CD4-positive, CD25-positive, alpha-beta regulatory T cell (primary cell): ENCODE results near the gene GFOD1. TPM values are rescaled to one million over a fixed set of nuclear protein-coding genes. Genes with fewer than 3 reads are reported as not detected.

Source experiments
- ATAC-seq, 2 donors: fragments of 150-1000 bp; cut with Tn5 transposase; one replicate each; pipeline ENCODE4 v1.10.0; 2021; ENCODE audit warnings: low read depth in 2 of 2, moderate number of reproducible peaks in 2 of 2, moderate library complexity in 1 of 2
- DNase-seq, 3 donors: peaks; one replicate each; pipeline versions ENCODE4 v3.0.0 to v3.0.0-alpha.2; 2012 to 2022; ENCODE audit warnings: mixed read lengths in 1 of 3
- H3K27ac ChIP-seq: one replicate; pipeline ENCODE4 v1.7.0; 2013; ENCODE audit warnings: mild to moderate bottlenecking, low read length; ENCODE audit not compliant: insufficient read depth, poor library complexity, severe bottlenecking
- H3K27me3 ChIP-seq: one replicate; pipeline ENCODE4 v1.7.0; 2013; ENCODE audit warnings: low read length; ENCODE audit not compliant: control insufficient read depth, insufficient read depth
- H3K36me3 ChIP-seq: one replicate; pipeline ENCODE4 v1.7.0; 2013; ENCODE audit warnings: mild to moderate bottlenecking, low read length, moderate library complexity; ENCODE audit not compliant: control insufficient read depth, insufficient read depth
- H3K4me1 ChIP-seq: 2 replicates; pipeline ENCODE4 v1.7.0; 2013; ENCODE audit warnings: mild to moderate bottlenecking, low read length; ENCODE audit not compliant: insufficient read depth, control insufficient read depth, poor library complexity, severe bottlenecking
- H3K4me3 ChIP-seq: one replicate; pipeline ENCODE4 v1.7.0; 2013; ENCODE audit warnings: low read depth, mild to moderate bottlenecking, low read length, moderate library complexity
- H3K9me3 ChIP-seq, 2 experiments: 1 replicate in 1 of 2; 2 replicates in 1 of 2; pipeline ENCODE4 v1.7.0; 2013; ENCODE audit warnings: low read length in 2 of 2, mild to moderate bottlenecking in 1 of 2, moderate library complexity in 1 of 2; ENCODE audit not compliant: control insufficient read depth in 2 of 2
- H3K27ac Mint-ChIP-seq, 3 donors: one replicate each; pipeline ENCODE4 v1.8.0; 2020 to 2022; ENCODE audit warnings: mild to moderate bottlenecking in 3 of 3, mixed read lengths in 3 of 3, moderate library complexity in 2 of 3
- H3K27me3 Mint-ChIP-seq: one replicate; pipeline ENCODE4 v1.8.0; 2022; ENCODE audit warnings: mild to moderate bottlenecking, mixed read lengths
- H3K36me3 Mint-ChIP-seq: one replicate; pipeline ENCODE4 v1.8.0; 2020; ENCODE audit warnings: mixed read lengths
- H3K4me1 Mint-ChIP-seq, 4 donors: one replicate each; pipeline ENCODE4 v1.8.0; 2020 to 2022; ENCODE audit warnings: mixed read lengths in 4 of 4, mild to moderate bottlenecking in 1 of 4
- H3K4me3 Mint-ChIP-seq, 4 donors: one replicate each; pipeline ENCODE4 v1.8.0; 2020 to 2022; ENCODE audit warnings: mild to moderate bottlenecking in 4 of 4, mixed read lengths in 4 of 4, moderate library complexity in 3 of 4
- H3K9me3 Mint-ChIP-seq, 7 donors: one replicate each; pipeline ENCODE4 v1.8.0; 2020 to 2022; ENCODE audit warnings: mixed read lengths in 7 of 7, mild to moderate bottlenecking in 3 of 7, moderate library complexity in 2 of 7
- polyA plus RNA-seq, 4 donors: library from polyadenylated mRNA; unstranded; fragments of 300-500 nt; fragmentation: Illumina TruSeq; gene quantifications; one replicate each; pipeline ENCODE4 v1.2.3, GENCODE V29; 2021
- total RNA-seq: library from RNA; stranded (reverse); gene quantifications from one replicate; pipeline ENCODE4 v1.2.3, GENCODE V29; 2022

Gene GFOD1
- total and polyA plus RNA-seq, 5 donors from 2014 or later: 0.06 to 1.8 (median 0.17) TPM

DNA sequence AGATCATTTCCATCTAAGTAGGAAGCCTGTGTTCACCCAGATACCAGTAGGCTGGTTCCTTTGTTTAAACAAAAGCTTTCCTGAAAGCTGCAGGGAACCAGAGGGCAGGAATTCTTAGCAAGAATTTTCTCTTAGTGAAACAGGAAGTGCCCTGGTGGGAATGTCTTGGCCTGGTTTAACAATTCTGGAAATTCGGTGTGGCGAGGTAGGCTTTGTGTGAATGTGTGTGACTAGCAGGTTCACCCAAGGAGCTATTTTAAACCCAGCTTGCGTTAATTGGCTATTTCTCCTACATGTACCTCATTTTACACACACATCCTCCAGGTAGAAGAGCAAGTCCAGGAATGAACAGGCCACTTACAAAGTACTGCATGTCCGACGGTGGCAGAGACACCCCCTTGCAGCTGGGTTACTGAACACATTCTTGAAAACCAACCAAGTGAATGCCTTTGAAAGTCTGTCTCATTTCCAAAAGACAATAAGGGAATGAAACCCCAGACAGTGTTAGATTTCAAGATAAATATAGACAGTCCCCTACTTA, 64.6 kb downstream of the GFOD1 start:
- Mint-ChIP-seq H3K4me1 (peaks cover 0 to 24% (median 9%) of the 10 kb centered on the region in 4 donors), H3K27ac (no peak overlapping the region), H3K4me3 (no peak overlapping the region), H3K9me3 (no peaks in the 10 kb centered on the region), H3K27me3 (peaks cover 25% of the 10 kb centered on the region), H3K36me3 (no peaks in the 10 kb centered on the region)
- DNase-seq (no peak), ATAC-seq (no peak)
- peaks cover 5% of the 10 kb centered on the region for H3K4me1 ChIP-seq
- H3K36me3 ChIP-seq: no peaks in the 10 kb centered on the region
- H3K9me3 ChIP-seq: no peaks in the 10 kb centered on the region
- no peak overlapping the region for H3K27ac ChIP-seq
- peaks cover 2% of the 10 kb centered on the region for H3K27me3 ChIP-seq
- H3K4me3 ChIP-seq: no peak overlapping the region

DNA sequence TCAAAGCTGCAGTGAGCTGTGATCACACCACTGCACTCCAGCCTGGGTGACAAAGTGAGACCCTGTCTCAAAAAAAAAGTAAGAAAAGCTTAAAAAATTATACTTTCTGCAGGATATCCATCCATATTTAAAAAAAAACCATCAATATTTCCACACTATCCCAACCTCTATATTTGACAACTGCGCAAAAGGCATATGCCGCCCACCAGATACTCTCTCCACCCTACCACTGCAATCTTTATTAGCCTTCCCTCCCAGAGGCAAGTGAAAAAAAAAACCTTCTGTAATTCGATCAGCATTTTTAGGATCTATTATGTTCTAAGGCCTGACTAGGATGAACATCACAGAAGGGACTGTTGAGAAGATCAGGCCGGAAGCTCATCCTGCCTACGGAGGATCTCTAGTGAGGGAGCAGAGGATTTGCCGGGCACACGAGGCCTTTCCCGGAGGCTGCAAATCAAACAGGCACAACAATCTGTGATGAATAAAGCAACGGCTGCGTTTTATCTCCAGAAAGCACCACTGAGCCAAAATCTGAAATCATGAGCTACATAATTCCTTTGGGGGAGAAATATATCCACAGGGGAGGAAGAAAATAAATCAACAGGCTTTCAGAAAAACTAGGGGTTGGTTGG, 65.9 kb downstream of the GFOD1 start:
- Histone ChIP-seq H3K27me3 (peaks cover 2% of the 10 kb centered on the region), H3K4me3 (no peak overlapping the region), H3K27ac (no peak overlapping the region), H3K4me1 (no peaks in the 10 kb centered on the region), H3K9me3 (no peaks in the 10 kb centered on the region), H3K36me3 (no peaks in the 10 kb centered on the region)
- ATAC-seq (no peak), DNase-seq (no peak)
- Mint-ChIP-seq H3K9me3 (no peaks in the 10 kb centered on the region), H3K36me3 (no peaks in the 10 kb centered on the region), H3K4me3 (no peak overlapping the region), H3K4me1 (peaks cover 0 to 15% (median 6%) of the 10 kb centered on the region in 4 donors), H3K27me3 (peaks cover 25% of the 10 kb centered on the region), H3K27ac (no peak overlapping the region)

DNA sequence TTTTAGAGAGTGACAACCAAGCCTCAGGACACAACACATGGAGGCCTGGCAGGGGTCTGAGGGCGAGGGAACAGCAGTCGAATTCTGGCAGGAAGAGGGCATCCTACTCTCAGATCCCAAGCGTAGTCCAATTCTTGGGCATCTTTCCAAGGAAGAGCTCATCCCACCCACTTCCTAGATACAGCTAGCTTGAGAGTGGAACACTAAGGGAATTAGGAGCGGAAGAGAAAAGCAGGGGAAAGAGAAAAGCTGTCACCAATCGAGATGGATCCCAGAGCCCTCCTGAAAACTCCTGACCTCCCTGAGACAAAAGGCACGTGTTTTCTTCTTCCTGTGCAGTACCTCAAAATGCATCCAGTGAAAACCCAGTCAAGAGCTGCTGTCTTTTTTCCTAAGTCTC, 67.1 kb downstream of the GFOD1 start:
- Mint-ChIP-seq H3K36me3 (no peaks in the 10 kb centered on the region), H3K9me3 (peaks cover 0 to 2% (median 0%) of the 10 kb centered on the region in 7 donors), H3K4me1 (peaks cover 0 to 14% (median 6%) of the 10 kb centered on the region in 4 donors), H3K27ac (no peak overlapping the region), H3K4me3 (peak overlapping the region in 1 of 4 donors; percentile 40), H3K27me3 (peaks cover 20% of the 10 kb centered on the region)
- DNase-seq (no peak), ATAC-seq (no peak)
- H3K4me3 ChIP-seq: no peak overlapping the region
- H3K36me3 ChIP-seq: no peaks in the 10 kb centered on the region
- H3K4me1 ChIP-seq: no peaks in the 10 kb centered on the region
- no peaks in the 10 kb centered on the region for H3K9me3 ChIP-seq
- H3K27me3 ChIP-seq: peaks cover 2% of the 10 kb centered on the region
- no peak overlapping the region for H3K27ac ChIP-seq

DNA sequence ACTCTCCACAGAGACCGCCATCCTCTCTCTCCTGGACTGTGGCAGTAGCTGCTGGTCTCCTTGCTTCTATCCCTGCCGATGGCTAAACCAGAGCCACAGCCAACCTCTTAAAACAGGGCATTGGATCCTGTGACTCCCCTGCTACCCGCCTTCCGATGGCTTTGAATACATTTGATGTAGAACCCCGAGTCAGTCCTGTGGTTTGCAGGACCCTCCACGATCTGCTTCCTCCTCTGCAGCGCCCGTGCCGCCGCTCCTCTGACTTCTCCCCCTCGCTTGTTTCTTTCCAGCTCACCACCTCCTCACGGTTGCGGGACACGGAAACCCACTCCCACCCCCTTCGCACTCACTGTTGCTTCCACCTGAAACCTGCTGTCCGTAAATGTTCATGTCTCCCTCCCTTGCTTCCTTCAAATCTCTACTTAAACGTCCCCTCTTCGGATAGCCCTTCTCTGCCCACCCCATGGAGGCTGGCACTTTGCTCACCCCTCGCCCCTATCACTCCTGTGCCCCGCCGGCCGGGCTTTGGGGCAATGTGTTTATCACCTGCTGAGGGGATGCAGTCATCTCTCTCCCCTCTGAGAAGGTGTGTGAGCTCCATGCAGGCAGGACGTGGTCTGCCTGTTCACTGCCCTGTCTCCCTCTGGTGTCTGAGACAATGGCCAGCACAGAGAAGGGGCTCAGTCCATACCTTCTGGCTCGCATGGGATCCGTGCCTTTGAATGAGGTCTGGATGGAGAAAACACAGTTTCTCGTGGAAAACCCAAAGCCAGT, 67.8 kb downstream of the GFOD1 start:
- H3K4me1 ChIP-seq: no peaks in the 10 kb centered on the region
- H3K36me3 ChIP-seq: no peaks in the 10 kb centered on the region
- no peak for ATAC-seq
- H3K27me3 Mint-ChIP-seq: peaks cover 20% of the 10 kb centered on the region
- no peak overlapping the region for H3K27ac ChIP-seq
- peaks cover 0 to 14% (median 6%) of the 10 kb centered on the region in 4 donors for H3K4me1 Mint-ChIP-seq
- no peak overlapping the region for H3K4me3 ChIP-seq
- peaks cover 2% of the 10 kb centered on the region for H3K27me3 ChIP-seq
- no peak overlapping the region for H3K4me3 Mint-ChIP-seq
- H3K27ac Mint-ChIP-seq: peak overlapping the region in 2 of 3 donors; percentile 18 to 45
- H3K36me3 Mint-ChIP-seq: no peaks in the 10 kb centered on the region
- H3K9me3 Mint-ChIP-seq: peaks cover 0 to 2% (median 0%) of the 10 kb centered on the region in 7 donors
- DNase-seq: no peak
- H3K9me3 ChIP-seq: no peaks in the 10 kb centered on the region

DNA sequence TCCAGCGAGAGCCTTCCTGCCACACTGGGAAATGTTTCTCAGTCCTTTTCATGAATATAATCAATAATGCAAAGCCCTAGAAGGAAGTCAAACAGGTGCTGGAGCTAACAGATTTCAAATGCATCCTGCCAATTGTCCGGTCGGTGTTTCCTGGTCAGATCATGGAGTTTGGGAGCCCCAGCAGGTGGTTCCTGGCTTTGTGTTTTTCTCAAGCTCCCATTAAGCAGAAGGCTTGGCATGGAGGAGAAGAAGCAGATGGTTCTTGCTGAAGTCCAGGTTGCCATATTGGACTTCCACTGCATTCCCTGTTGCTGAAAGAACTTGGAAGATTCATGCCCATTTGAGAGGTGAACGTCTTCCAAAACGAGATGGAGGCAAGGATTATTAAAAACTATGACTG, 68.6 kb downstream of the GFOD1 start:
- Histone ChIP-seq H3K4me3 (no peak overlapping the region), H3K4me1 (no peaks in the 10 kb centered on the region), H3K27ac (no peak overlapping the region), H3K27me3 (peaks cover 2% of the 10 kb centered on the region), H3K9me3 (no peaks in the 10 kb centered on the region), H3K36me3 (no peaks in the 10 kb centered on the region)
- DNase-seq (no peak), ATAC-seq (no peak)
- no peak overlapping the region for H3K4me3 Mint-ChIP-seq
- H3K9me3 Mint-ChIP-seq: peaks cover 0 to 2% (median 0%) of the 10 kb centered on the region in 7 donors
- no peak overlapping the region for H3K27ac Mint-ChIP-seq
- H3K36me3 Mint-ChIP-seq: no peaks in the 10 kb centered on the region
- H3K27me3 Mint-ChIP-seq: peaks cover 20% of the 10 kb centered on the region
- H3K4me1 Mint-ChIP-seq: peaks cover 0 to 14% (median 6%) of the 10 kb centered on the region in 4 donors

DNA sequence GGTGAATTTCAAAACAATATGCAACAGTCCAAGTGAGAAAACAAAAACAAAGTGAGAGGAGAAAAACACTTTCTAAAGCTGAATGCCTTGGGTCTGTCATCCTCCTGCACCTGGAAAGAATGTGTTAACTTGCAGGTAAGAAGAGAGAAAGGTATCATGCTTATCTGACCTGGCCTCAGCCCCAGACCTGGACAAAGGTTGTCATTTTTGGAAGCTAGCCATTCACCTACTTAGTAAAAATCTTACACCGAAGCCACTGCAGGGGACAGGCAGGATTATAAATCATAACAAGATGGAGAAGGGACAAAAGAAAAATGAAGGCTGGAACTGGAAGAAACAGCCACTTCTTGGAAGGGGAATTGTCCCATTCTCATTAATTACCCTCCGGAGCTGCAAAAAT, 69.4 kb downstream of the GFOD1 start:
- Histone ChIP-seq H3K4me3 (no peak overlapping the region), H3K36me3 (no peaks in the 10 kb centered on the region), H3K27ac (no peak overlapping the region), H3K4me1 (no peaks in the 10 kb centered on the region), H3K27me3 (peaks cover 2% of the 10 kb centered on the region), H3K9me3 (no peaks in the 10 kb centered on the region)
- H3K36me3 Mint-ChIP-seq: no peaks in the 10 kb centered on the region
- H3K27me3 Mint-ChIP-seq: peaks cover 20% of the 10 kb centered on the region
- peaks cover 0 to 2% (median 0%) of the 10 kb centered on the region in 7 donors for H3K9me3 Mint-ChIP-seq
- H3K27ac Mint-ChIP-seq: peak overlapping the region in 1 of 3 donors; percentile 16
- no peak for ATAC-seq
- H3K4me3 Mint-ChIP-seq: no peak overlapping the region
- H3K4me1 Mint-ChIP-seq: peaks cover 0 to 14% (median 6%) of the 10 kb centered on the region in 4 donors
- no peak for DNase-seq

DNA sequence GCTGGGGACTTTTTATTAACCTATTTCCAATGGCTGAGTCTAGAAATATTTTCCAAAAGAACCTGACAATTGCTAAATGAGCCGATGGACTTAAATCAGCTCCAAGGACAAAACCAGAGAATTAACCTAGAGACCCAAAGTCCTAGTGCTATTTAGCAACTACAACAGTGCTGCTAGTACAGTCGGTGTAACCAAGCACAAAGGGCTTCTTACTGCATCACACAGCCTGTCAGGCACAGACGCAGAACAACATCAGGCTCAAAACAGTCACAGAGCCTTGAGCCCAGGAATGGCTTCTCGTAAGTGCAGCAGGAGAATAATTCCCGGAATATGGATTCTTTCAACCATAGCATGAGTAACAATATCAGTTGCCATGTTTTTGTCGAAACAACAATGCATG, 70.0 kb downstream of the GFOD1 start:
- Histone ChIP-seq H3K27ac (no peak overlapping the region), H3K4me3 (no peak overlapping the region), H3K36me3 (no peaks in the 10 kb centered on the region), H3K9me3 (no peaks in the 10 kb centered on the region), H3K4me1 (no peaks in the 10 kb centered on the region), H3K27me3 (peaks cover 2% of the 10 kb centered on the region)
- no peak for DNase-seq
- ATAC-seq: no peak
- H3K36me3 Mint-ChIP-seq: no peaks in the 10 kb centered on the region
- H3K27me3 Mint-ChIP-seq: peaks cover 20% of the 10 kb centered on the region
- peaks cover 0 to 14% (median 6%) of the 10 kb centered on the region in 4 donors for H3K4me1 Mint-ChIP-seq
- no peak overlapping the region for H3K4me3 Mint-ChIP-seq
- no peak overlapping the region for H3K27ac Mint-ChIP-seq
- peaks cover 0 to 2% (median 0%) of the 10 kb centered on the region in 7 donors for H3K9me3 Mint-ChIP-seq
